Bronchial epithelial cell (primary cell): ENCODE data around the gene SPACDR. TPM values are rescaled to one million over a fixed set of nuclear protein-coding genes. Genes with fewer than 3 reads are reported as not detected.

Experiments
- DNase-seq: peaks from one replicate; pipeline ENCODE4 v3.0.0-alpha.2; 2010; ENCODE audit warnings: low read depth
- FAIRE-seq: peaks from 2 replicates; lab custom pipeline; 2011; peaks lifted over from hg19 to GRCh38; lab: Jason Lieb, UNC
- H3K27me3 ChIP-seq: 2 replicates; pipeline ENCODE4 v1.5.1; 2011; ENCODE audit warnings: low read length; ENCODE audit not compliant: control insufficient read depth, insufficient read depth
- H3K36me3 ChIP-seq: 2 replicates; pipeline ENCODE4 v1.5.1; 2011; ENCODE audit warnings: low read length; ENCODE audit not compliant: control insufficient read depth, insufficient read depth
- H3K4me3 ChIP-seq: 2 replicates; pipeline ENCODE4 v1.5.1; 2011; ENCODE audit warnings: mild to moderate bottlenecking, low read depth, low read length, control low read depth
- total RNA-seq: library from RNA; depleted of rRNA; stranded (reverse); fragments of >200 nt; gene quantifications from 2 replicates; pipeline ENCODE4 v1.2.1, GENCODE V29; 2014
- TF ChIP-seq, protein P1 (sequence below): IDR thresholded peaks from 2 replicates; pipeline ENCODE4 v1.5.1; 2011; ENCODE audit warnings: mild to moderate bottlenecking, moderate library complexity, low read length, control low read depth, inconsistent platforms; ENCODE audit not compliant: insufficient read depth, severe bottlenecking

Gene SPACDR
- total RNA-seq, 1 donor from 2014 or later = 0.53 TPM

DNA sequence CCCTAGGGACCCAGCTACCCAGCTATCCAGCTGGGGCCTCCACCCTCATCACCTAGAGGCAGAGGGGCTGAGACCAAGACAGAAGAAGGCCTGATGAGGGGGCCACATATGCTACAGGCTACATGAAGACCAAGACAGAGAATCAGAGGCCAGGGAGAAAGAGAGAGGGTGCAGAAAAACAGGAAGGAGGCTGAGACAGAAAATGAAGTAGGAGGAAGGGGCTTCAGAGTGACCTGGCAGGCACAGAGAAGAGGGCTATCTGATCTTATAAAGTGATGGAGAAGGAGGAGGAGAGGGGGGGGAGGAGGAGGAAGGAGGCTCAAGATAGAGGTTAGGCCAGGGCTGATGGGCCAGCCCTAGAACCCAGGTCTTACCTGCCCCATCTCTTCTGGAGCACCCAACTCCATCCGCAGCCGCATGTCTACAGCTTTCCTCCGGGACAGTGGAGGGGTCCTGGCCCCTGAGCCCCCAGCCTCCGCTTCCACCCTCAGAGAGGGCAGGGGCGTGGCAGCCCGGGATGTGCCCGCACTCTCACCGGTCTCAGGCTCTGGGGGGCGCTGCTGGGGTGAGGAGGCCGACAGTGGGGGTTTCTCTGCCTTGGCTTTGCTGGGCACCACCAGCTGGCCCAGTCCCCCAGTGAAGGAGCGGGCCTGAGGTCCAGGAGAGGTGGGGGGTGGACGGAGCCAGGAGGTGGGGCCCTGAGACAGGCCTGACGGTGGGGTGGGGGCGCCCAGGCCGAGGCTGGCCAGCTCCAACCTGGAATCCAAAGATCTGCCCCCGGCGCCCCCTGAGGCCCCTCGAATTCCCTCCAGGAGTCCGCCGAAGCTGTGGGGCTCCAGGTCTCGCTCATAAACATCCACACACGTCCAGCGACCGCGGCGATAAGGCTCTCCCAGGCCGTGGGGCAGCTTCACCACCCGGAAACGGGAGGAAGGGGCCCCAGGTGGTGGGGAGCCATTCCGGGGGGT lies 13.1 kb upstream of the SPACDR start:
- Histone ChIP-seq H3K4me3 (peak overlapping the region; percentile 95), H3K27me3 (no peaks in the 10 kb centered on the region), H3K36me3 (peaks cover 3% of the 10 kb centered on the region)
- DNase-seq (no peak), FAIRE-seq (no peak)
- TF ChIP-seq, protein P1, sequence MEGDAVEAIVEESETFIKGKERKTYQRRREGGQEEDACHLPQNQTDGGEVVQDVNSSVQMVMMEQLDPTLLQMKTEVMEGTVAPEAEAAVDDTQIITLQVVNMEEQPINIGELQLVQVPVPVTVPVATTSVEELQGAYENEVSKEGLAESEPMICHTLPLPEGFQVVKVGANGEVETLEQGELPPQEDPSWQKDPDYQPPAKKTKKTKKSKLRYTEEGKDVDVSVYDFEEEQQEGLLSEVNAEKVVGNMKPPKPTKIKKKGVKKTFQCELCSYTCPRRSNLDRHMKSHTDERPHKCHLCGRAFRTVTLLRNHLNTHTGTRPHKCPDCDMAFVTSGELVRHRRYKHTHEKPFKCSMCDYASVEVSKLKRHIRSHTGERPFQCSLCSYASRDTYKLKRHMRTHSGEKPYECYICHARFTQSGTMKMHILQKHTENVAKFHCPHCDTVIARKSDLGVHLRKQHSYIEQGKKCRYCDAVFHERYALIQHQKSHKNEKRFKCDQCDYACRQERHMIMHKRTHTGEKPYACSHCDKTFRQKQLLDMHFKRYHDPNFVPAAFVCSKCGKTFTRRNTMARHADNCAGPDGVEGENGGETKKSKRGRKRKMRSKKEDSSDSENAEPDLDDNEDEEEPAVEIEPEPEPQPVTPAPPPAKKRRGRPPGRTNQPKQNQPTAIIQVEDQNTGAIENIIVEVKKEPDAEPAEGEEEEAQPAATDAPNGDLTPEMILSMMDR = peak; percentile 43

DNA sequence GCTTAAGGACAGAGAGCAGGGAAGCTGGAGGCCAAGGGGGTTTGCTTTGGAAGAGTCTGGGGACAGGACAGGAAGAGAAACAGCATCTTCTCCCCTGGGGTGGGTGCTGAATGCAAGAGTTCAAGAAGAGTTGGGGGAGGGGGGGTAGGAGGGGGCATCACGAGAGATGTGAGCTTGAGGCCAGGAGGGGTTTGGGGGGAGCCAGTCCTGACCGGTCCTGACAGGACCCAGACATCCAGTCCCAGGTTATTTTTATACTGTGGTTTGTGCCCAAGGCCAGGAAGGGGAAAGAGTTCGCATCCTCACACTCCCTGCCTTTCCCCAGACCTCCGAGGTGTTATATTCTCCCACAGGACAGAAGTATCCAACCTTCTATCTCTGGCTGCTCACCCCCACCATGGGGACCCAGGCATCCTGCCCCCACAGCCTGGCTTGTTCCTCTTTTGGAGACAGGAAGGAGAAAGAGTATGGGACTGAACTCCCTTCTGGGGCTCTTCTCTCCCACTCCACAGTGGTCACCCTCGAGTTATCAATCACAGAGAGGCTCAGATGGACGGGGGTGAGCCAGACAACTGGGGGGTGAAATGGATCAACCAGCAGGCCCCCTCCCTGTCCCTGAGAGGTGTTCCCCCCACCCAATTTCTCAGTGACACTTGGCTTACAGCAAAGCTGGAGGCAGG lies 12.2 kb upstream of the SPACDR start:
- Histone ChIP-seq H3K4me3 (no peak overlapping the region), H3K27me3 (no peaks in the 10 kb centered on the region), H3K36me3 (peaks cover 3% of the 10 kb centered on the region)
- FAIRE-seq (no peak), DNase-seq (no peak)
- TF ChIP-seq, protein P1 = no peak

DNA sequence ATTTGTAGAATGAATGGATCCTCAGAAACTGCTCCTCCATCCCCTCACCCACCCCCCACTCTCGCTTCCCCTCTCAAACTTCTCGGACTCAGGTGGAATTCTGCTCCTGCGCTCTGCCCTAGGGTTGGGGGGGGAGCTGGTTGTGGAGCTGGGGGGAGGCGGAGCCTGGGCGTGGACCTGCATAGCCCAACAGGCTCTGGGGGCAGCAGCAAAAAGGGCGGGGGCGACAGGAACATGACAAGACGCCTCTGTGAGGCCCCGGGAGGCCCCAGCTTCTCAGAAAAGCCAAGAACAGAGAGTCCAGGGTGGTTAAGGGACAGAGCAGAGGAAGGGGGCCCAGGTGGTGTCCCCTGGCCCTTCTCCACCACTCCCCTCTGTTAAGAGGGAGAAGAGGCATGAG lies 11.5 kb upstream of the SPACDR start:
- Histone ChIP-seq H3K36me3 (peaks cover 4% of the 10 kb centered on the region), H3K27me3 (no peaks in the 10 kb centered on the region), H3K4me3 (no peak overlapping the region)
- DNase-seq (no peak), FAIRE-seq (no peak)
- TF ChIP-seq, protein P1 = no peak

DNA sequence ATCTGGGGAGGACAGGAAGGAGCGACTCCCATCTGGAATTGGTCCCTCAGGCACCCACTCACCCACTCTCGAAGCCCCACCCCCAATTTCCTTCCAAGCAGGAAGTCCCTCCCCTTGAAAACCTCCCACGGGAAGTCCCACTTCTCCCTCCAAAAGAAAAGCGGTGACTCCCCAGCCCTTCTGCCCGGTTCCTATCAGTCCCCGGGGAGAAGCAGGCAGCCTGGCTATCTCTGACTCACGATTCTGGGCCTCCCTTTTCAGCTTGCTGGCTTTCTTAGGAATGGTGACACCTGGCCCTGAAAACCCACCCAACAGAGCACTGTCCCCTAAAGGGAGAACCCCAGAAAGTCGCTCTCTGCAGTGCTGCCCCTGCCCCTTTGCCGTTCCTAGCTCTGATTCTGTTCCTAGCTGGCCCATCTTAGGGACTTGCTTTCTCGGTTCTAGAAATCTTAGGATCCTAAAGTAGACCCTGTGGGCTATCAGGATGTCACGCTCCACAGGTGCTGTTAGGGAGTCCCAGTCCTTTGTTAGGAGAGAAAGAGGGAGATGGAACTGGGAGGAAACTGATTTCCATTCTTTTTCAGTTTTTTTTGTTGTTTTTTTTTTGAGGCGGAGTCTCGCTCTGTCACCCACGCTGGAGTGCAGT lies 8.9 kb upstream of the SPACDR start:
- Histone ChIP-seq H3K4me3 (no peak overlapping the region), H3K27me3 (no peaks in the 10 kb centered on the region), H3K36me3 (peaks cover 5% of the 10 kb centered on the region)
- FAIRE-seq (no peak), DNase-seq (peak; percentile 61)
- TF ChIP-seq, protein P1 = no peak

DNA sequence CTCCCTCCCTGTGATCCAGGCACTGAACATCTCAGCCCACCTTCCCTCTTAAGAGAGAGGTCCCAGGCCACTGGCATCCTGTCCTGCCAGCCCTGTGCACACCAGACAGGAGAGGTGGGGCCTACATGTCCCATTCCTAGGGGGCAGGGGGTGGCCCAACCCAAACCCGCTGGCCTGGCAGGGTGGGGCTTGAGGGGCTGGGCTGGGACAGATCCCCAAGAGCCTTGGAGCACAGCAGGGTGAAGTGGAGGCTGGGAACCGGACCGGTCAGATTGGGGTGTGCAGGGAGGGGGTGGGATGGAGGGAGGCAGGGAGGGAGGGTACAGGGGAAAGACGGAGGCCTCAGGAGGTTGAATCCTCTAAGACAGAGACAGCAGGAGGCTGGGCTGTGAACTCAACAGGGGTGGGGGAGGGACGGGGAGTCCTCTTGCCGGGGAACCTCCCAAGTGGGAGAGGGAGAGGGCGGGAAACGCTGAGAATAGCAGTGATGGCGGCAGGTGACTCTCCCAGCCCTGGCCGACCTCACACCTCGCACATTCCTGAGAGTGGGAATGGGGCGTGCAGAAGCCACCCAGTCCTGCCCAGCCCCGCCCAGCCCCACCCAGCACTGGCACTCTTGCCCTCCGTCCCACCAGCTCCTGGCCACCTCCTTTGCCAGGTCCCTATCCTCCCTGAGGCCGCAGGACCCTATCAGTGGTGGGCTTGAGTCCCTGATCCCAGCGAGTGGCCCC lies 8.2 kb upstream of the SPACDR start:
- FAIRE-seq = no peak
- H3K36me3 ChIP-seq = peaks cover 8% of the 10 kb centered on the region
- TF ChIP-seq, protein P1 = no peak

More for the DNA sequence above, 8.2 kb upstream of the SPACDR start:
- no peak overlapping the region for H3K4me3 ChIP-seq
- no peaks in the 10 kb centered on the region for H3K27me3 ChIP-seq
- no peak for DNase-seq
